ENCODE measurements around the gene DBF4B. TPM values are rescaled to one million over a fixed set of nuclear protein-coding genes. Genes with fewer than 3 reads are reported as not detected.

The DBF4B gene
- total RNA-seq (2021; ENCODE audit: unreplicated experiment) (26.1 TPM), Bru-seq, nascent RNA (percentile 68 among the genes with signal in this experiment), BruChase-seq, experiment 1, labeled RNA remaining after a 6-hour chase (percentile 57 among the genes with signal in this experiment), BruChase-seq, experiment 2, labeled RNA remaining after a 2-hour chase (percentile 63 among the genes with signal in this experiment)
- polyA plus RNA-seq (2012), result 11.4 and 16.2 TPM in 2 replicates
- long read RNA-seq, partial matches to known transcripts, result 4 of 12 reads
- long read RNA-seq, other reads (novel, unspliced or antisense), result 6 of 12 reads

- intact Hi-C loops (cut with micrococcal nuclease), result no loop called here
- BruUV-seq (replicated peaks), result TSS peak; percentile 82
- Histone ChIP-seq H3K4me1 (ENCODE audit: control insufficient read depth in 1 of 2, insufficient read depth in 2 of 2, low read length in 2 of 2) (peaks cover 8 to 11% of the 10 kb centered on the region in 2 experiments; a peak in 3 of 4 replicates), H3K79me2 (ENCODE audit: insufficient read depth, low read length) (peaks cover 32% of the 10 kb centered on the region), H3K4me2 (ENCODE audit: low read length) (peak within 1 kb of the TSS; percentile 90), H2AFZ (ENCODE audit: low read depth, low read length, poor library complexity, severe bottlenecking) (peak within 1 kb of the TSS; percentile 65), H3K27me3 (ENCODE audit: insufficient read depth, low read length) (no peaks in the 10 kb centered on the region), H3K4me3 (replicated peaks in 1 of 2; ENCODE audit: low read depth in 1 of 2, low read length in 2 of 2) (peak within 1 kb of the TSS; percentile 83 to 100), H3K27ac (ENCODE audit: low read depth, low read length) (peak within 1 kb of the TSS; percentile 82), H3K9me2 (ENCODE audit: insufficient read depth) (no peaks in the 10 kb centered on the region), H3K9me3 (ENCODE audit: control insufficient read depth in 1 of 2, insufficient read depth in 1 of 2, low read depth in 1 of 2, low read length in 2 of 2) (no peaks in the 10 kb centered on the region), H4K20me1 (ENCODE audit: insufficient read depth) (no peaks in the 10 kb centered on the region), H3K9ac (ENCODE audit: low read length) (peak within 1 kb of the TSS; percentile 84), H3K36me3 (ENCODE audit: control insufficient read depth in 1 of 2, insufficient read depth in 2 of 2, low read length in 2 of 2) (no peaks in the 10 kb centered on the region)
- peak; percentile 81 for ATAC-seq
- peak; percentile 88 for DNase-seq (ENCODE audit: low read depth, low spot score)
- RAD21 ChIA-PET (ENCODE audit: low non-redundant PET in 1 of 2, low total read pairs in 2 of 2, uncharacterized antibody in 2 of 2, unreplicated experiment in 2 of 2), result no interaction called here
- POLR2A ChIA-PET, result interaction anchor here (0.6 to 1.0 kb wide), 2 partner anchors 14 to 17 kb away, joined by 3 to 5 read pairs; no protein-coding TSS in a partner anchor
- peak; percentile 27; the same call in 1 of the 2 replicates for TF ChIP-seq MAX (IDR thresholded peaks at IDR 0.05)
- no peak for TF ChIP-seq ZNF274 (IDR thresholded peaks at IDR 0.05; ENCODE audit: low read depth, low read length)
- TF ChIP-seq POLR2A (IDR thresholded peaks at IDR 0.05; ENCODE audit: borderline replicate concordance, extremely low read depth, insufficient read depth, insufficient read length), result peak; percentile 85
- TF ChIP-seq TCF7L2 (IDR thresholded peaks at IDR 0.05; ENCODE audit: borderline replicate concordance, extremely low read depth, insufficient read depth, insufficient read length), result peak; percentile 53
- TF ChIP-seq SP1 (IDR thresholded peaks at IDR 0.05; ENCODE audit: low read depth), result peak; percentile 91
- peak; percentile 86 for TF ChIP-seq ZBTB33 (IDR thresholded peaks at IDR 0.05; ENCODE audit: extremely low read depth, insufficient replicate concordance, low read length)
- no peak for TF ChIP-seq ATF3 (IDR thresholded peaks at IDR 0.05)
- no peak for TF ChIP-seq EZH2phosphoT487 (IDR thresholded peaks at IDR 0.05; ENCODE audit: borderline replicate concordance)
- no peak for TF ChIP-seq ZFX (IDR thresholded peaks at IDR 0.05)
- peak; percentile 85; the same call in 1 of the 2 replicates for TF ChIP-seq SIN3A (IDR thresholded peaks at IDR 0.05; ENCODE audit: low read depth)
- no peak for TF ChIP-seq JUND (IDR thresholded peaks at IDR 0.05)
- TF ChIP-seq REST (IDR thresholded peaks at IDR 0.05; ENCODE audit: low read depth), result no peak
- TF ChIP-seq RAD21 (IDR thresholded peaks at IDR 0.05; ENCODE audit: low read depth), result no peak
- no peak for TF ChIP-seq YY1 (IDR thresholded peaks at IDR 0.05; ENCODE audit: extremely low read depth, insufficient replicate concordance, low read depth, low read length)
- TF ChIP-seq EGR1 (IDR thresholded peaks at IDR 0.05; ENCODE audit: low read depth), result peak; percentile 93
- no peak for TF ChIP-seq EZH2 (IDR thresholded peaks at IDR 0.05)
- TF ChIP-seq CEBPB (IDR thresholded peaks at IDR 0.05; ENCODE audit: low read depth), result no peak; the same call in 1 of the 2 replicates
- peak; percentile 90 for TF ChIP-seq ELF1 (IDR thresholded peaks at IDR 0.05; ENCODE audit: borderline replicate concordance, low read depth)
- TF ChIP-seq CBX3 (IDR thresholded peaks at IDR 0.05; ENCODE audit: low read depth), result peak; percentile 93
- peak; percentile 78 for TF ChIP-seq POLR2AphosphoS5 (IDR thresholded peaks at IDR 0.05; ENCODE audit: low read depth, low read length)
- CTCF ChIA-PET, result no interaction called here
Measured at GRCh38 chr17:44708401-44709263, at the start of gene DBF4B. Gene DBF4B, plus strand, starts transcription at chr17:44708665. Its CDS starts 156 bp downstream, at chr17:44708821.
